Activated gamma-delta T cell (primary cell): Measurements from ENCODE around the gene GJA1.

Experiments used
- DNase-seq: peaks from one replicate; lab custom pipeline; 2025; lab: John Stamatoyannopoulos, UW

GJA1 gene

GRCh38 chr6:121482751-121483150, 47.3 kb downstream of the GJA1 start:
- DNase-seq = no peak

GRCh38 chr6:121485359-121485811, 49.9 kb downstream of the GJA1 start:
- no peak for DNase-seq

- no peak for DNase-seq
Observed at GRCh38 chr6:121491576-121491975, 56.1 kb downstream of the GJA1 start.

DNA sequence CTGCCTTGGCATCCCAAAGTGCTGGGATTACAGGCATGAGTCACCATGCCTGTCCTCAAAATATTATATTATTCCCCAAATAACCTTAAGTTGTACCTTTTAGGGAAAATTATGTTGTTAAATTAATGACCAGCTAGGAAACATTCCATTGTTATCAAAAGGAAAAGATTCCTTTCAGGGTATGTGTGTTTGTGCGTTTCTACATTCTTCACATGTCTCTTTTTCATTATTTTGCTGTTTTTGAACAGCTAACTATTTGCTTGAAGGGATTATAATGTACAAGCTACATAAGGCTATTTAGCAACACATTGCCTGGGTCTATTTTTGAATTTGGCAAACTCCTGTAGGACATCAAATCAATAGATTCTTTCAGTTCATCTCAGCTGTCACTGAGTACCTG, 57.1 kb downstream of the GJA1 start:
- no peak for DNase-seq

DNA sequence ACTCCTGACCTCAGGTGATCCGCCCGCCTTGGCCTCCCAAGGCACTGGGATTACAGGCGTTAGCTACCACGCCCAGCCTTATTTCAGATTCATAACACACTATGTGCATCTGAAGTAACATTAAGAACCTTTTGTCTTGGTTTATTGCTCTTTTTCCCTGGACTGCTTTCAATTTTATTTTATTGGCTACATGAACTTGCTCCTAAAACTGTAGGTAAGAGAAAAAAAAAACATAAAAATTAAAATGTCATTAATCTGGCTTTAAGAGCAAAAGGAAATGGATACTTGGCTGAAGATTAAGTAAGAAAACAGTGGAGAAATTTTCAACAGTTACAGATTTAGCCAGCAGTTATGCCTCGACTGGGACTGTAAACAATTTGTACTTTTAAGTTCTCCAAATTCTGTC, 62.5 kb downstream of the GJA1 start:
- no peak for DNase-seq

- no peak for DNase-seq
Observed at GRCh38 chr6:121498481-121499276, 63.2 kb downstream of the GJA1 start.
